Measurements from ENCODE around the gene ZDHHC9. TPM values are rescaled to one million over a fixed set of nuclear protein-coding genes. Genes with fewer than 3 reads are reported as not detected.
A peak's percentile ranks its signal among the peaks of the same experiment; 100 is the strongest.

ZDHHC9 gene
- total RNA-seq, 2 experiments from 2014 or later, result 10.4 to 11.1 TPM

GRCh38 chrX:129762448-129762847 is 81.2 kb downstream of the ZDHHC9 start:
- ChIA-PET CTCF (interaction anchor here (1.5 kb wide), 1 partner anchor 10 kb away, joined by 3 read pairs; no protein-coding TSS in a partner anchor), POLR2A (no interaction called here)
- no peak overlapping the region for H3K4me3 Mint-ChIP-seq
- DNase-seq, result no peak
- no peak for ATAC-seq
- no peaks in the 10 kb centered on the region for H3K36me3 Mint-ChIP-seq (ENCODE audit: low read depth)
- H3K9me3 Mint-ChIP-seq, result no peaks in the 10 kb centered on the region
- H3K4me1 Mint-ChIP-seq (ENCODE audit: low read depth), result peaks cover 47% of the 10 kb centered on the region
- no peak overlapping the region for H3K27ac Mint-ChIP-seq
- intact Hi-C loops (cut with micrococcal nuclease), result no loop called here
- TF ChIP-seq, protein P1, sequence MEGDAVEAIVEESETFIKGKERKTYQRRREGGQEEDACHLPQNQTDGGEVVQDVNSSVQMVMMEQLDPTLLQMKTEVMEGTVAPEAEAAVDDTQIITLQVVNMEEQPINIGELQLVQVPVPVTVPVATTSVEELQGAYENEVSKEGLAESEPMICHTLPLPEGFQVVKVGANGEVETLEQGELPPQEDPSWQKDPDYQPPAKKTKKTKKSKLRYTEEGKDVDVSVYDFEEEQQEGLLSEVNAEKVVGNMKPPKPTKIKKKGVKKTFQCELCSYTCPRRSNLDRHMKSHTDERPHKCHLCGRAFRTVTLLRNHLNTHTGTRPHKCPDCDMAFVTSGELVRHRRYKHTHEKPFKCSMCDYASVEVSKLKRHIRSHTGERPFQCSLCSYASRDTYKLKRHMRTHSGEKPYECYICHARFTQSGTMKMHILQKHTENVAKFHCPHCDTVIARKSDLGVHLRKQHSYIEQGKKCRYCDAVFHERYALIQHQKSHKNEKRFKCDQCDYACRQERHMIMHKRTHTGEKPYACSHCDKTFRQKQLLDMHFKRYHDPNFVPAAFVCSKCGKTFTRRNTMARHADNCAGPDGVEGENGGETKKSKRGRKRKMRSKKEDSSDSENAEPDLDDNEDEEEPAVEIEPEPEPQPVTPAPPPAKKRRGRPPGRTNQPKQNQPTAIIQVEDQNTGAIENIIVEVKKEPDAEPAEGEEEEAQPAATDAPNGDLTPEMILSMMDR (IDR thresholded peaks at IDR 0.05), result no peak
- H3K27me3 Mint-ChIP-seq, result no peaks in the 10 kb centered on the region

DNA sequence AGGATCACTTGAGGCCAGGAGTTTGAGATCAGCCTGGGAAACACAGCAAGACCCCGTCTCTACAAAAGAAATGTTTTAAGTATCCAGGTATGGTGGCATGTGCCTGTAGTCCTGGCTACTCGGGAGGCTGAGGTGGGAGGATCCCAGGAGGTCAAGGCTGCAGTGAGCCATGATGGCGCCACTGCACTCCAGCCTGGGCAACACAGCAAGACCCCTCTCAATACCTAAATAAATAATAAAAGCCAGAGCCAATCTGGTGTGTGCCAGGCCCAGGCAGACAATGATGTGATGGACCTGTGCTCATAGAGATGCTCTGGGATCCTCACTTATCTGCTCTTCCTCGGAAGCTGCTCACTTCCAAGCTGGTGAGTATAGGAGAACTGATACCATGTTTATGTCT is 82.1 kb downstream of the ZDHHC9 start:
- Mint-ChIP-seq H3K36me3 (ENCODE audit: low read depth) (no peaks in the 10 kb centered on the region), H3K27ac (no peak overlapping the region), H3K9me3 (no peaks in the 10 kb centered on the region), H3K27me3 (no peaks in the 10 kb centered on the region), H3K4me3 (no peak overlapping the region), H3K4me1 (ENCODE audit: low read depth) (peaks cover 48% of the 10 kb centered on the region)
- ChIA-PET CTCF (no interaction called here), POLR2A (no interaction called here)
- ATAC-seq, result no peak
- DNase-seq, result no peak
- TF ChIP-seq, protein P1 (IDR thresholded peaks at IDR 0.05), result no peak
- intact Hi-C loops (cut with micrococcal nuclease), result no loop called here

GRCh38 chrX:129760981-129761380 is 82.7 kb downstream of the ZDHHC9 start:
- H3K4me3 Mint-ChIP-seq, result no peak overlapping the region
- intact Hi-C loops (cut with micrococcal nuclease), result no loop called here
- ATAC-seq (no peak), DNase-seq (no peak)
- TF ChIP-seq, protein P1 (IDR thresholded peaks at IDR 0.05), result no peak
- no peaks in the 10 kb centered on the region for H3K27me3 Mint-ChIP-seq
- no peaks in the 10 kb centered on the region for H3K9me3 Mint-ChIP-seq
- CTCF ChIA-PET, result no interaction called here
- peak overlapping the region; percentile 85 for H3K27ac Mint-ChIP-seq
- POLR2A ChIA-PET, result interaction anchor here (3.7 kb wide), 1 partner anchor 20 kb away, joined by 36 read pairs; the partner anchor contains the start of gene SASH3
- no peaks in the 10 kb centered on the region for H3K36me3 Mint-ChIP-seq (ENCODE audit: low read depth)
- peaks cover 51% of the 10 kb centered on the region for H3K4me1 Mint-ChIP-seq (ENCODE audit: low read depth)

DNA sequence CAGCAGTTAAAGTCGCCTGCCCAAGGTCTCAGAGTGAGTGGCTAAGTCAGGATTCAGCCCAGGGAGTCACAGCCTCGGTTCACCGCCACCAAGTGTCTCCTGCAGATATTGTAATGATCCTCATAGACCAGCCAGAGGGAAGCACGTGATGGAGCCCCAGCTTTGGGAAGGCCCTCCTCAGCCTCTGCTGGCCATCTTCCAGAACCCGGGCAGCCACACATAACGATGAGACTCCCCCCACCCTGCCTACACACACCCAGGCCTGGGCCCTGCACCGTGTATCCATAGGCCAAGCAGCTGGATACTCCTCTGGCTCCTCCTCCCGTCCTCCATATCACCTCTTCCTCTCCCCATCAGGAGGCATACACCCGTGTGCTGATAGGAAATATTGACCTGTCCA is 83.5 kb downstream of the ZDHHC9 start:
- CTCF ChIA-PET, result interaction anchor here (0.6 to 2.3 kb wide), 7 partner anchors 8 to 105 kb away, joined by 3 to 12 read pairs (median 5); partner anchors contain the start of gene APLN
- H3K27me3 Mint-ChIP-seq, result no peaks in the 10 kb centered on the region
- no peak for DNase-seq
- ATAC-seq, result peak; percentile 1
- TF ChIP-seq, protein P1 (IDR thresholded peaks at IDR 0.05), result no peak
- H3K4me1 Mint-ChIP-seq (ENCODE audit: low read depth), result peaks cover 56% of the 10 kb centered on the region
- no peaks in the 10 kb centered on the region for H3K36me3 Mint-ChIP-seq (ENCODE audit: low read depth)
- intact Hi-C loops (cut with micrococcal nuclease), result no loop called here
- H3K4me3 Mint-ChIP-seq, result no peak overlapping the region
- no peaks in the 10 kb centered on the region for H3K9me3 Mint-ChIP-seq
- peak overlapping the region; percentile 85 for H3K27ac Mint-ChIP-seq
- POLR2A ChIA-PET, result interaction anchor here (0.7 to 3.7 kb wide), 7 partner anchors 9 to 163 kb away, joined by 3 to 36 read pairs (median 4); partner anchors contain the start of gene SASH3

- no peaks in the 10 kb centered on the region for H3K27me3 Mint-ChIP-seq
- H3K36me3 Mint-ChIP-seq (ENCODE audit: low read depth), result no peaks in the 10 kb centered on the region
- no peaks in the 10 kb centered on the region for H3K9me3 Mint-ChIP-seq
- H3K4me1 Mint-ChIP-seq (ENCODE audit: low read depth), result peaks cover 61% of the 10 kb centered on the region
- peak overlapping the region; percentile 85 for H3K27ac Mint-ChIP-seq
- TF ChIP-seq, protein P1 (IDR thresholded peaks at IDR 0.05), result no peak
- ChIA-PET CTCF (interaction anchor here (0.6 to 2.3 kb wide), 9 partner anchors 8 to 147 kb away, joined by 3 to 12 read pairs (median 4); partner anchors contain the start of gene APLN), POLR2A (interaction anchor here (0.8 to 3.7 kb wide), 8 partner anchors 10 to 36 kb away, joined by 3 to 36 read pairs (median 5); partner anchors contain the start of genes SASH3 and XPNPEP2)
- peak; percentile 75 for ATAC-seq
- H3K4me3 Mint-ChIP-seq, result peak overlapping the region; percentile 19
- peak; percentile 77 for DNase-seq
- intact Hi-C loops (cut with micrococcal nuclease), result loop anchor here (10.0 kb wide), 1 partner anchor 65 kb away; no protein-coding TSS in a partner anchor
These were observed 84.1 kb downstream of the ZDHHC9 start for GRCh38 chrX:129759576-129760061.

All from activated CD8-positive, alpha-beta T cell treated with anti-CD3 and anti-CD28 coated beads for 36 hours (primary cell).